GM10248 (cell line): ENCODE data around the gene DCUN1D2.

Experiments used
- CTCF ChIA-PET: fragments of 300-600 bp; sonication (Branson Sonifier 250); formaldehyde crosslinking; extraction: SDS; loops from one replicate; lab custom pipeline; 2021; ENCODE audit warnings: antibody characterized with exemption; lab: Yijun Ruan, JAX
- POLR2A ChIA-PET: fragments of 350-650 bp; sonication (Branson Sonifier 250); formaldehyde crosslinking; extraction: SDS; loops from one replicate; lab custom pipeline; 2020; ENCODE audit warnings: antibody characterized with exemption; lab: Yijun Ruan, JAX
- DNase-seq: peaks from one replicate; pipeline ENCODE4 v3.0.0; 2012; ENCODE audit errors: extremely low spot score
- CTCF ChIP-seq: IDR thresholded peaks from 2 replicates; pipeline ENCODE4 v1.5.1; 2012; ENCODE audit warnings: mild to moderate bottlenecking, low read depth; ENCODE audit errors: extremely low read depth, missing control alignments, control extremely low read depth

DCUN1D2 gene

GRCh38 chr13:113470073-113470472 is 20.4 kb downstream of the DCUN1D2 start:
- no peak for TF ChIP-seq CTCF
- ChIA-PET POLR2A (no interaction called here), CTCF (no interaction called here)
- no peak for DNase-seq

- POLR2A ChIA-PET: no interaction called here
- CTCF ChIA-PET: no interaction called here
- no peak for TF ChIP-seq CTCF
- no peak for DNase-seq
Measured at GRCh38 chr13:113469582-113469981, 20.9 kb downstream of the DCUN1D2 start.

- no peak for DNase-seq
- ChIA-PET POLR2A (no interaction called here), CTCF (no interaction called here)
- no peak for TF ChIP-seq CTCF
Measured at GRCh38 chr13:113468472-113469201, 21.9 kb downstream of the DCUN1D2 start.

GRCh38 chr13:113468029-113468428 is 22.5 kb downstream of the DCUN1D2 start:
- DNase-seq: no peak
- no peak for TF ChIP-seq CTCF
- POLR2A ChIA-PET: no interaction called here
- CTCF ChIA-PET: no interaction called here

- no peak for TF ChIP-seq CTCF
- no peak for DNase-seq
- CTCF ChIA-PET: interaction anchor here (1.3 to 1.7 kb wide), 2 partner anchors 10 to 12 kb away, joined by 5 to 7 read pairs; no protein-coding TSS in a partner anchor
- POLR2A ChIA-PET: no interaction called here
Measured at GRCh38 chr13:113466383-113466782, 24.1 kb downstream of the DCUN1D2 start.

GRCh38 chr13:113465300-113465699 is 25.2 kb downstream of the DCUN1D2 start:
- no peak for DNase-seq
- no peak for TF ChIP-seq CTCF
- ChIA-PET POLR2A (interaction anchor here (0.5 to 0.7 kb wide), 2 partner anchors 26 to 96 kb away, joined by 4 read pairs; partner anchors contain the start of gene DCUN1D2), CTCF (interaction anchor here (1.2 to 1.7 kb wide), 3 partner anchors 9 to 13 kb away, joined by 5 to 7 read pairs (median 6); partner anchors contain the start of gene ADPRHL1)
